K562 (cell line): ENCODE measurements around the gene GFAP. TPM values are rescaled to one million over a fixed set of nuclear protein-coding genes. Genes with fewer than 3 reads are reported as not detected.
A peak's percentile ranks its signal among the peaks of the same experiment; 100 is the strongest.

ENCODE experiments used
- CEBPB ChIP-seq: fragments of 450-650 bp; IDR thresholded peaks from 2 replicates; pipeline ENCODE4 v1.6.1; 2016; ENCODE audit warnings: missing genetic modification characterization, missing compliant biosample characterization
- EP400 ChIP-seq: fragments of 450-650 bp; IDR thresholded peaks from 2 replicates; pipeline ENCODE4 v1.6.1; 2017; ENCODE audit warnings: antibody characterized with exemption, mild to moderate bottlenecking, moderate library complexity
- FOXA3 ChIP-seq, 2 experiments: fragments of 450-650 bp in 1 of 2; sonication (generic) in 1 of 2; formaldehyde crosslinking; IDR thresholded peaks in 1 of 2; conservative IDR thresholded peaks in 1 of 2; 2 replicates each; pipeline versions ENCODE4 v1.4.0 to v1.8.0; 2020 to 2022; ENCODE audit warnings: mild to moderate bottlenecking in 2 of 2, missing genetic modification reagents in 1 of 2
- FOXK2 ChIP-seq, 2 experiments: fragments of 450-650 bp; IDR thresholded peaks in 1 of 2; conservative IDR thresholded peaks in 1 of 2; 2 replicates each; pipeline ENCODE4 v1.6.1; 2016; ENCODE audit warnings: low read depth in 2 of 2, mild to moderate bottlenecking in 1 of 2
- KDM2B ChIP-seq: fragments of 250-450 bp; sonication (Bioruptor Pico); IDR thresholded peaks from 2 replicates; pipeline ENCODE4 v1.8.0; 2021; ENCODE audit warnings: mild to moderate bottlenecking, moderate library complexity
- PPARD ChIP-seq: fragments of 250-450 bp; sonication (Bioruptor Pico); IDR thresholded peaks from 2 replicates; pipeline ENCODE4 v1.8.0; 2022; ENCODE audit warnings: inconsistent platforms, mild to moderate bottlenecking, moderate library complexity
- SMARCA4 ChIP-seq: fragments of 450-650 bp; IDR thresholded peaks from 2 replicates; pipeline ENCODE4 v1.6.1; 2016
- ZNF41 ChIP-seq: fragments of 250-450 bp; sonication (Bioruptor Pico); conservative IDR thresholded peaks from 2 replicates; pipeline ENCODE4 v1.4.0; 2020; ENCODE audit warnings: mild to moderate bottlenecking
- ZNF57 ChIP-seq: fragments of 450-650 bp; formaldehyde crosslinking; IDR thresholded peaks from 2 replicates; pipeline ENCODE4 v1.4.0; 2020; ENCODE audit warnings: mild to moderate bottlenecking, moderate library complexity
- ZNF583 ChIP-seq: fragments of 250-450 bp; sonication (Bioruptor Pico); IDR thresholded peaks from 2 replicates; pipeline ENCODE4 v1.4.0; 2020
- polyA plus RNA-seq, 8 experiments: library from polyadenylated mRNA; depleted of rRNA in 4 of 8; stranded (reverse) in 5 of 8; unstranded in 3 of 8; fragments of >200 nt; fragmentation: Nextera tagmentation in 2 of 8; fragmentation: Illumina TruSeq in 1 of 8; extraction: Ambion mirVana in 2 of 8; extraction: Trizol in 1 of 8; gene quantifications; 2 replicates each; pipeline versions ENCODE4 v1.2.1 to v1.2.3, GENCODE V29; 2011 to 2014; ENCODE audit warnings: inconsistent platforms in 1 of 8, missing spikeins in 1 of 8
- total RNA-seq, 7 experiments: library from RNA; depleted of rRNA in 6 of 7; stranded (reverse); fragments of >200 nt in 6 of 7; fragmentation: Illumina TruSeq in 2 of 7; extraction: Trizol in 2 of 7; gene quantifications; 2 replicates each; pipeline versions ENCODE4 v1.2.1 to v1.2.3, GENCODE V29; 2011 to 2021; ENCODE audit warnings: low replicate concordance in 1 of 7
- TF ChIP-seq, protein P1 (sequence below): fragments of 200-800 bp; sonication (Bioruptor generic); IDR thresholded peaks from 2 replicates; pipeline ENCODE4 v1.6.1; 2017; ENCODE audit warnings: missing genetic modification characterization, missing compliant biosample characterization
- TF ChIP-seq, protein P2 (sequence below): fragments of 450-650 bp; IDR thresholded peaks from 2 replicates; pipeline ENCODE4 v1.7.1; 2018; ENCODE audit warnings: mild to moderate bottlenecking, low read depth; ENCODE audit not compliant: partially characterized antibody
- TF ChIP-seq, protein P3 (sequence below): sonication (generic); formaldehyde crosslinking; IDR thresholded peaks from 2 replicates; pipeline ENCODE4 v1.8.0; 2022; ENCODE audit warnings: mild to moderate bottlenecking, missing genetic modification reagents
- TF ChIP-seq, protein P4 (sequence below), 2 experiments: fragments of 150-350 bp in 1 of 2; IDR thresholded peaks; 2 replicates each; pipeline ENCODE4 v1.6.1; 2012 to 2016; ENCODE audit warnings: low read depth in 2 of 2, low read length in 2 of 2, mild to moderate bottlenecking in 1 of 2, moderate library complexity in 1 of 2

The GFAP gene
- total and polyA plus RNA-seq, 9 of the 15 experiments (the other 6 are each of a cell fraction or from before 2014, with no cell fraction given) = 0.07 to 1.4 (median 0.60) TPM; not detected in 1

GRCh38 chr17:44947461-44948314, 32.4 kb upstream of the GFAP start, which contains the start of gene KIF18B (continued):
- TF ChIP-seq, protein P1, sequence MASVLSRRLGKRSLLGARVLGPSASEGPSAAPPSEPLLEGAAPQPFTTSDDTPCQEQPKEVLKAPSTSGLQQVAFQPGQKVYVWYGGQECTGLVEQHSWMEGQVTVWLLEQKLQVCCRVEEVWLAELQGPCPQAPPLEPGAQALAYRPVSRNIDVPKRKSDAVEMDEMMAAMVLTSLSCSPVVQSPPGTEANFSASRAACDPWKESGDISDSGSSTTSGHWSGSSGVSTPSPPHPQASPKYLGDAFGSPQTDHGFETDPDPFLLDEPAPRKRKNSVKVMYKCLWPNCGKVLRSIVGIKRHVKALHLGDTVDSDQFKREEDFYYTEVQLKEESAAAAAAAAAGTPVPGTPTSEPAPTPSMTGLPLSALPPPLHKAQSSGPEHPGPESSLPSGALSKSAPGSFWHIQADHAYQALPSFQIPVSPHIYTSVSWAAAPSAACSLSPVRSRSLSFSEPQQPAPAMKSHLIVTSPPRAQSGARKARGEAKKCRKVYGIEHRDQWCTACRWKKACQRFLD (CRISPR knock-in tag) = peak; percentile 86
- peak; percentile 97 for TF ChIP-seq EP400
- no peak for TF ChIP-seq SMARCA4
- peak; percentile 85 for TF ChIP-seq CEBPB (tag)
- peak in 1 of 2 experiments; percentile 80; a peak in 2 of 4 replicates for TF ChIP-seq FOXA3 (CRISPR knock-in tag; conservative IDR thresholded peaks at IDR 0.05 in 1 of 2, IDR thresholded peaks at IDR 0.05 in 1 of 2)
- no peak for TF ChIP-seq KDM2B (CRISPR knock-in tag)
- no peak for TF ChIP-seq ZNF41
- TF ChIP-seq ZNF583 (CRISPR knock-in tag) = peak; percentile 72; the same call in 1 of the 2 replicates
- TF ChIP-seq, protein P2, sequence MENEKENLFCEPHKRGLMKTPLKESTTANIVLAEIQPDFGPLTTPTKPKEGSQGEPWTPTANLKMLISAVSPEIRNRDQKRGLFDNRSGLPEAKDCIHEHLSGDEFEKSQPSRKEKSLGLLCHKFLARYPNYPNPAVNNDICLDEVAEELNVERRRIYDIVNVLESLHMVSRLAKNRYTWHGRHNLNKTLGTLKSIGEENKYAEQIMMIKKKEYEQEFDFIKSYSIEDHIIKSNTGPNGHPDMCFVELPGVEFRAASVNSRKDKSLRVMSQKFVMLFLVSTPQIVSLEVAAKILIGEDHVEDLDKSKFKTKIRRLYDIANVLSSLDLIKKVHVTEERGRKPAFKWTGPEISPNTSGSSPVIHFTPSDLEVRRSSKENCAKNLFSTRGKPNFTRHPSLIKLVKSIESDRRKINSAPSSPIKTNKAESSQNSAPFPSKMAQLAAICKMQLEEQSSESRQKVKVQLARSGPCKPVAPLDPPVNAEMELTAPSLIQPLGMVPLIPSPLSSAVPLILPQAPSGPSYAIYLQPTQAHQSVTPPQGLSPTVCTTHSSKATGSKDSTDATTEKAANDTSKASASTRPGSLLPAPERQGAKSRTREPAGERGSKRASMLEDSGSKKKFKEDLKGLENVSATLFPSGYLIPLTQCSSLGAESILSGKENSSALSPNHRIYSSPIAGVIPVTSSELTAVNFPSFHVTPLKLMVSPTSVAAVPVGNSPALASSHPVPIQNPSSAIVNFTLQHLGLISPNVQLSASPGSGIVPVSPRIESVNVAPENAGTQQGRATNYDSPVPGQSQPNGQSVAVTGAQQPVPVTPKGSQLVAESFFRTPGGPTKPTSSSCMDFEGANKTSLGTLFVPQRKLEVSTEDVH = peak; percentile 64
- peak; percentile 38 to 42; a peak in 1 of 4 replicates for TF ChIP-seq FOXK2 (conservative IDR thresholded peaks at IDR 0.05 in 1 of 2, IDR thresholded peaks at IDR 0.05 in 1 of 2; ENCODE audit: low read depth in 2 of 2)
- TF ChIP-seq, protein P3, sequence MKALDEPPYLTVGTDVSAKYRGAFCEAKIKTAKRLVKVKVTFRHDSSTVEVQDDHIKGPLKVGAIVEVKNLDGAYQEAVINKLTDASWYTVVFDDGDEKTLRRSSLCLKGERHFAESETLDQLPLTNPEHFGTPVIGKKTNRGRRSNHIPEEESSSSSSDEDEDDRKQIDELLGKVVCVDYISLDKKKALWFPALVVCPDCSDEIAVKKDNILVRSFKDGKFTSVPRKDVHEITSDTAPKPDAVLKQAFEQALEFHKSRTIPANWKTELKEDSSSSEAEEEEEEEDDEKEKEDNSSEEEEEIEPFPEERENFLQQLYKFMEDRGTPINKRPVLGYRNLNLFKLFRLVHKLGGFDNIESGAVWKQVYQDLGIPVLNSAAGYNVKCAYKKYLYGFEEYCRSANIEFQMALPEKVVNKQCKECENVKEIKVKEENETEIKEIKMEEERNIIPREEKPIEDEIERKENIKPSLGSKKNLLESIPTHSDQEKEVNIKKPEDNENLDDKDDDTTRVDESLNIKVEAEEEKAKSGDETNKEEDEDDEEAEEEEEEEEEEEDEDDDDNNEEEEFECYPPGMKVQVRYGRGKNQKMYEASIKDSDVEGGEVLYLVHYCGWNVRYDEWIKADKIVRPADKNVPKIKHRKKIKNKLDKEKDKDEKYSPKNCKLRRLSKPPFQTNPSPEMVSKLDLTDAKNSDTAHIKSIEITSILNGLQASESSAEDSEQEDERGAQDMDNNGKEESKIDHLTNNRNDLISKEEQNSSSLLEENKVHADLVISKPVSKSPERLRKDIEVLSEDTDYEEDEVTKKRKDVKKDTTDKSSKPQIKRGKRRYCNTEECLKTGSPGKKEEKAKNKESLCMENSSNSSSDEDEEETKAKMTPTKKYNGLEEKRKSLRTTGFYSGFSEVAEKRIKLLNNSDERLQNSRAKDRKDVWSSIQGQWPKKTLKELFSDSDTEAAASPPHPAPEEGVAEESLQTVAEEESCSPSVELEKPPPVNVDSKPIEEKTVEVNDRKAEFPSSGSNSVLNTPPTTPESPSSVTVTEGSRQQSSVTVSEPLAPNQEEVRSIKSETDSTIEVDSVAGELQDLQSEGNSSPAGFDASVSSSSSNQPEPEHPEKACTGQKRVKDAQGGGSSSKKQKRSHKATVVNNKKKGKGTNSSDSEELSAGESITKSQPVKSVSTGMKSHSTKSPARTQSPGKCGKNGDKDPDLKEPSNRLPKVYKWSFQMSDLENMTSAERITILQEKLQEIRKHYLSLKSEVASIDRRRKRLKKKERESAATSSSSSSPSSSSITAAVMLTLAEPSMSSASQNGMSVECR (CRISPR knock-in tag) = peak; percentile 81
- TF ChIP-seq, protein P4, sequence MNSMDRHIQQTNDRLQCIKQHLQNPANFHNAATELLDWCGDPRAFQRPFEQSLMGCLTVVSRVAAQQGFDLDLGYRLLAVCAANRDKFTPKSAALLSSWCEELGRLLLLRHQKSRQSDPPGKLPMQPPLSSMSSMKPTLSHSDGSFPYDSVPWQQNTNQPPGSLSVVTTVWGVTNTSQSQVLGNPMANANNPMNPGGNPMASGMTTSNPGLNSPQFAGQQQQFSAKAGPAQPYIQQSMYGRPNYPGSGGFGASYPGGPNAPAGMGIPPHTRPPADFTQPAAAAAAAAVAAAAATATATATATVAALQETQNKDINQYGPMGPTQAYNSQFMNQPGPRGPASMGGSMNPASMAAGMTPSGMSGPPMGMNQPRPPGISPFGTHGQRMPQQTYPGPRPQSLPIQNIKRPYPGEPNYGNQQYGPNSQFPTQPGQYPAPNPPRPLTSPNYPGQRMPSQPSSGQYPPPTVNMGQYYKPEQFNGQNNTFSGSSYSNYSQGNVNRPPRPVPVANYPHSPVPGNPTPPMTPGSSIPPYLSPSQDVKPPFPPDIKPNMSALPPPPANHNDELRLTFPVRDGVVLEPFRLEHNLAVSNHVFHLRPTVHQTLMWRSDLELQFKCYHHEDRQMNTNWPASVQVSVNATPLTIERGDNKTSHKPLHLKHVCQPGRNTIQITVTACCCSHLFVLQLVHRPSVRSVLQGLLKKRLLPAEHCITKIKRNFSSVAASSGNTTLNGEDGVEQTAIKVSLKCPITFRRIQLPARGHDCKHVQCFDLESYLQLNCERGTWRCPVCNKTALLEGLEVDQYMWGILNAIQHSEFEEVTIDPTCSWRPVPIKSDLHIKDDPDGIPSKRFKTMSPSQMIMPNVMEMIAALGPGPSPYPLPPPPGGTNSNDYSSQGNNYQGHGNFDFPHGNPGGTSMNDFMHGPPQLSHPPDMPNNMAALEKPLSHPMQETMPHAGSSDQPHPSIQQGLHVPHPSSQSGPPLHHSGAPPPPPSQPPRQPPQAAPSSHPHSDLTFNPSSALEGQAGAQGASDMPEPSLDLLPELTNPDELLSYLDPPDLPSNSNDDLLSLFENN (IDR thresholded peaks at IDR 0.05; ENCODE audit: low read depth in 2 of 2, low read length in 2 of 2) = peak in 1 of 2 experiments; percentile 54; a peak in 1 of 4 replicates
- TF ChIP-seq ZNF57 (CRISPR knock-in tag) = 0 out of 2 replicates have a peak, but pooled peaks have one; percentile 27
- TF ChIP-seq PPARD = no peak
